Transverse colon (tissue), 4 donors: ENCODE data around the gene ZNF407. TPM values are rescaled to one million over a fixed set of nuclear protein-coding genes. Genes with fewer than 3 reads are reported as not detected.

Source experiments
- DNase-seq: peaks from one replicate; pipeline ENCODE4 v3.0.0-alpha.2; 2019
- H3K27ac ChIP-seq, 4 donors: fragments of 200-600 bp; sonication (generic); 2 replicates each; pipeline ENCODE4 v1.5.1; 2016 to 2018; ENCODE audit warnings: inconsistent platforms in 4 of 4
- H3K27me3 ChIP-seq: fragments of 200-600 bp; sonication (generic); 2 replicates; pipeline ENCODE4 v1.5.1; 2017; ENCODE audit warnings: inconsistent platforms
- H3K36me3 ChIP-seq, 4 donors: fragments of 200-600 bp; sonication (generic); 2 replicates each; pipeline ENCODE4 v1.5.1; 2017 to 2019; ENCODE audit warnings: inconsistent platforms in 4 of 4
- H3K4me1 ChIP-seq, 4 donors: fragments of 200-600 bp; sonication (generic); 2 replicates each; pipeline ENCODE4 v1.5.1; 2017 to 2020; ENCODE audit warnings: inconsistent platforms in 4 of 4
- H3K4me3 ChIP-seq, 4 donors: fragments of 200-600 bp; sonication (generic); 1 replicate in 1 of 4; 2 replicates in 3 of 4; pipeline versions ENCODE4 v1.5.1 to v1.6.1; 2017 to 2019; ENCODE audit warnings: inconsistent platforms in 4 of 4
- H3K9me3 ChIP-seq, 2 donors: fragments of 200-600 bp; sonication (generic); 2 replicates each; pipeline ENCODE4 v1.5.1; 2017 to 2019; ENCODE audit warnings: inconsistent platforms in 2 of 2
- CTCF ChIP-seq, 5 experiments: fragments of 200-600 bp in 3 of 5; fragments of 450-650 bp in 2 of 5; sonication (generic) in 3 of 5; IDR thresholded peaks; 1 replicate in 2 of 5; 2 replicates in 3 of 5; pipeline ENCODE4 v1.5.1; 2016 to 2017; ENCODE audit warnings: antibody characterized with exemption in 5 of 5, inconsistent platforms in 3 of 5, mild to moderate bottlenecking in 2 of 5, moderate library complexity in 1 of 5
- EP300 ChIP-seq: sonication (generic); formaldehyde crosslinking; IDR thresholded peaks from one replicate; pipeline ENCODE4 v1.6.1; 2017; ENCODE audit warnings: antibody characterized with exemption, low read depth
- POLR2A ChIP-seq: fragments of 450-650 bp; IDR thresholded peaks from one replicate; pipeline ENCODE4 v1.6.1; 2016; ENCODE audit warnings: antibody characterized with exemption, mild to moderate bottlenecking, moderate library complexity
- POLR2AphosphoS5 ChIP-seq, 3 donors: sonication (generic); formaldehyde crosslinking; IDR thresholded peaks; one replicate each; pipeline ENCODE4 v1.6.1; 2016; ENCODE audit warnings: antibody characterized with exemption in 3 of 3
- WGBS, 2 donors: methylation state at CpG; one replicate each; pipeline ENCODE4 v1.1.5; 2018; ENCODE audit warnings: low coverage in 1 of 2; 5-methylcytosine and 5-hydroxymethylcytosine counted together
- in situ Hi-C, 4 donors: fragments of 200-750 bp; cut with MboI; loops; one replicate each; pipeline versions ENCODE4 v1.15.0 to v1.15.1; 2017; ENCODE audit warnings: low sequenced_read_pairs in 3 of 4, low pct_ligation_motif_present in 1 of 4, low pct_unique_long_range_greater_than_20kb in 1 of 4
- intact Hi-C: fragments of 100-400 bp; cut with DNase I; formaldehyde crosslinking; loops from one replicate; pipeline ENCODE4 v1.15.1; 2023; ENCODE audit warnings: low total_unique reads
- total RNA-seq, 4 donors: library from RNA; depleted of rRNA; stranded (reverse); fragments of >200 nt; gene quantifications; one replicate each; pipeline ENCODE4 v1.1.0, GENCODE V29; 2016

The ZNF407 gene
- total RNA-seq, 4 donors from 2014 or later, result 13.5 to 24.1 (median 20.1) TPM

DNA sequence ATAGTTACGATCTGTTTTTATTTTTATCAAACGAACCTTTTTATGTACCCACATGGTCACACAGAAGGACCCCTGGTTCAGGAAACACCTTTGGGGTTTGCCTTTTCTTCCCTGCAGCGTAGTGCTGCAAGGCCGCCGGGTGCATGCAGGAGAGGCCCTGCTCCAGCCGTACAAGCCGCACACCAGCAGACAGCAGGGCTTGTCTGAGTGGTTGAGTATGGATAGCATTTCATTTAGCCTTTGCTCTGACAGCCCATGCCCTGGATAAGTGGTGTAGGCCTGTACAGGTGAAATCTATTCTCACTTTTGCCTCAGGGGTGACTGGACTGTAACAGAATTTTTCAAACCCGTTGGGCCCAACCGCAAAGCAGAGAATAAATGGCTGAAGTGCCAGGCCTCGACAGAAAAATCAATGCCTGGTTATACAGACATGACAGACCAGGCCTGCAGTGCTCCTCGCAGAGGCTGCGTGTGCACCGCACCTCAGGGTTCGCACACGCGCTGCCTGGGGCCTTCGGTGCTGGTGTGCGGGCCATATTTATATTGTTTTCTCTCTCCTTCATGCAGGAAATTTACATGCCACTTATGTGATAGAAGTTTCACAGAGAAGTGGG, 279.1 kb downstream of the ZNF407 start:
- Histone ChIP-seq H3K27ac (no peak overlapping the region), H3K4me3 (no peak overlapping the region), H3K27me3 (no peaks in the 10 kb centered on the region), H3K4me1 (no peaks in the 10 kb centered on the region), H3K9me3 (no peaks in the 10 kb centered on the region), H3K36me3 (no peaks in the 10 kb centered on the region)
- TF ChIP-seq CTCF (IDR thresholded peaks at IDR 0.05), result no peak
- no peak for TF ChIP-seq EP300
- TF ChIP-seq POLR2A, result no peak
- no peak for TF ChIP-seq POLR2AphosphoS5 (IDR thresholded peaks at IDR 0.05)
- intact Hi-C loops (no loop called here), in situ Hi-C loops (loop anchor here in 1 of 4 donors (25.0 kb wide), 1 partner anchor 611 kb away; no protein-coding TSS in a partner anchor)
- WGBS, 2 donors, result 95 to 96% methylated on average over 8 to 18 of the region's 18 CpGs
- DNase-seq, result no peak

- no peak for TF ChIP-seq POLR2AphosphoS5 (IDR thresholded peaks at IDR 0.05)
- no peak for TF ChIP-seq POLR2A
- TF ChIP-seq CTCF (IDR thresholded peaks at IDR 0.05), result no peak
- no peak for TF ChIP-seq EP300
- Histone ChIP-seq H3K4me3 (no peak overlapping the region), H3K9me3 (no peaks in the 10 kb centered on the region), H3K36me3 (no peaks in the 10 kb centered on the region), H3K4me1 (no peaks in the 10 kb centered on the region), H3K27ac (no peak overlapping the region), H3K27me3 (no peaks in the 10 kb centered on the region)
- intact Hi-C loops, result no loop called here
- 97 to 98% methylated on average over 6 of the region's 6 CpGs for WGBS, 2 donors
- DNase-seq, result no peak
- in situ Hi-C loops, result loop anchor here in 1 of 4 donors (25.0 kb wide), 1 partner anchor 609 kb away; no protein-coding TSS in a partner anchor
Measured at GRCh38 chr18:74878267-74878666, 280.6 kb downstream of the ZNF407 start.

DNA sequence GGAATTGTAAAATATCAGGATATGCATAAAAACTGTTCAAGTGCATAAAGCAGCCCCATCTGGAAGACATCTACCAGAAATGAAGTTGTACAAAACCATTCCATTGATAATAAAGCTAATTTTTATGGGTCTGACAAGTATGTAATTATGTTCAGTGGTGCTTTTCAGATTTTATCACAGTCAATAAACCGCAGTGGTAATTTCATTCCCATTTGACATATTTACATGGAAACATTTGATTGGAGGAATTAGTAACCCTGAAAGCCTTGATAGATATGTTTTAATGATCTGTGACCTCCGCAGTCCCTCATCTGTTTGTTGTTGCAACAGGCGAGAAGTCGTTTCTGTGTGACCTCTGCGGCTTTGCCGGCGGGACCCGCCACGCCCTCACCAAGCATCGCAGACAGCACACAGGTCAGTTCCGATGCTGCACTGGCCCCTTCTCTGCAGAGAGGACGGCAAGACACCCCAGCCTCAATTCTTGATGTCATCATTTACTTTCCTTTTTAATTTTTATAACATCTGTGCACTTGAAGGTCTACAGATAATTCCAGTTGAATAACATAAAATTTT, 283.1 kb downstream of the ZNF407 start:
- H3K27me3 ChIP-seq, result no peaks in the 10 kb centered on the region
- H3K36me3 ChIP-seq, result no peaks in the 10 kb centered on the region
- 0 to 86% methylated on average over 1 to 12 of the region's 12 CpGs for WGBS, 2 donors
- no peaks in the 10 kb centered on the region for H3K4me1 ChIP-seq
- H3K4me3 ChIP-seq, result no peak overlapping the region
- in situ Hi-C loops, result loop anchor here in 1 of 4 donors (25.0 kb wide), 1 partner anchor 607 kb away; no protein-coding TSS in a partner anchor
- no peak for TF ChIP-seq EP300
- no peak for TF ChIP-seq POLR2A
- TF ChIP-seq POLR2AphosphoS5 (IDR thresholded peaks at IDR 0.05), result no peak
- TF ChIP-seq CTCF (IDR thresholded peaks at IDR 0.05), result no peak
- no peaks in the 10 kb centered on the region for H3K9me3 ChIP-seq
- no peak for DNase-seq
- H3K27ac ChIP-seq, result no peak overlapping the region
- intact Hi-C loops, result no loop called here

- Histone ChIP-seq H3K4me1 (peaks cover 0 to 8% (median 0%) of the 10 kb centered on the region in 4 donors), H3K27ac (no peak overlapping the region), H3K9me3 (no peaks in the 10 kb centered on the region), H3K4me3 (no peak overlapping the region), H3K27me3 (no peaks in the 10 kb centered on the region), H3K36me3 (no peaks in the 10 kb centered on the region)
- in situ Hi-C loops, result loop anchor here in 1 of 4 donors (25.0 kb wide), 1 partner anchor 595 kb away; no protein-coding TSS in a partner anchor
- TF ChIP-seq POLR2A (no peak), EP300 (no peak), POLR2AphosphoS5 (IDR thresholded peaks at IDR 0.05) (no peak), CTCF (IDR thresholded peaks at IDR 0.05) (no peak)
- 92 to 94% methylated on average over 9 to 11 of the region's 11 CpGs for WGBS, 2 donors
- intact Hi-C loops, result no loop called here
- no peak for DNase-seq
Measured at GRCh38 chr18:74892066-74892627, 294.5 kb downstream of the ZNF407 start.
